HG02610 (cell line): Measurements from ENCODE around the gene ATP11A.
"Not testable (repeated sequence)": the region's sequence is repeated elsewhere in the genome, so short reads cannot be mapped to it uniquely, and the experiment has no call there.

Experiments used
- ATAC-seq: cut with Tn5 transposase; IDR thresholded peaks from one replicate; pipeline ENCODE4 v1.9.1; 2021; ENCODE audit warnings: mild to moderate bottlenecking, moderate library complexity; ENCODE audit not compliant: unreplicated experiment

Gene ATP11A

DNA sequence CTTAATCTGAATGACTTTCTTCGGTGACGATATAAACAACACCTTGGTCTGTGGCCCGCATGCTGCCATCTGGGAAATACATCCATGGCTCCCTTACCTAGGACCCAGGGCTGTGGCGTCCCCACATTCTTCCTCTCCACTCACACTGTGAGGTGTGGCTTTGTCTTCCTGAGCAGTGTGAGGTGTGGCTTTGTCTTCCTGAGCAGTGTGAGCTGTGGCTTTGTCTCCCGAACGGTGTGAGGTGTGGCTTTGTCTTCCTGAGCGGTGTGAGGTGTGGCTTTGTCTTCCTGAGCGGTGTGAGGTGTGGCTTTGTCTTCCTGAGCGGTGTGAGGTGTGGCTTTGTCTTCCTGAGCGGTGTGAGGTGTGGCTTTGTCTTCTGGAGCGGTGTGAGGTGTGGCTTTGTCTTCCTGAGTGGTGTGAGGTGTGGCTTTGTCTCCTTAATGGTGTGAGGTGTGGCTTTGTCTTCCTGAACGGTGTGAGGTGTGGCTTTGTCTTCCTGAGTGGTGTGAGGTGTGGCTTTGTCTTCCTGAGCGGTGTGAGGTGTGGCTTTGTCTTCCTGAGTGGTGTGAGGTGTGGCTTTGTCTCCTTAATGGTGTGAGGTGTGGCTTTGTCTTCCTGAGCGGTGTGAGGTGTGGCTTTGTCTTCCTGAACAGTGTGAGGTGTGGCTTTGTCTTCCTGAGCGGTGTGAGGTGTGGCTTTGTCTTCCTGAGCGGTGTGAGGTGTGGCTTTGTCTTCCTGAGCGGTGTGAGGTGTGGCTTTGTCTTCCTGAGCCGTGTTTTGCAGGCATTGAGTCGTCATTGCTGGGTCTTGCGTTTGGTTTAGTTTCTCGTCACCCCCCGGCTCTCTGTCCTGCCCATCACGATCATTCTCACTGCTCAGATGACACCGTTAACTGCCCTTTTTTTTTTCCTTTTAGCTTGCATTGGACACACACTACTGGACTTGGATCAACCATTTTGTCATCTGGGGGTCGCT lies 183.1 kb downstream of the ATP11A start:
- peak; percentile 29 for ATAC-seq

DNA sequence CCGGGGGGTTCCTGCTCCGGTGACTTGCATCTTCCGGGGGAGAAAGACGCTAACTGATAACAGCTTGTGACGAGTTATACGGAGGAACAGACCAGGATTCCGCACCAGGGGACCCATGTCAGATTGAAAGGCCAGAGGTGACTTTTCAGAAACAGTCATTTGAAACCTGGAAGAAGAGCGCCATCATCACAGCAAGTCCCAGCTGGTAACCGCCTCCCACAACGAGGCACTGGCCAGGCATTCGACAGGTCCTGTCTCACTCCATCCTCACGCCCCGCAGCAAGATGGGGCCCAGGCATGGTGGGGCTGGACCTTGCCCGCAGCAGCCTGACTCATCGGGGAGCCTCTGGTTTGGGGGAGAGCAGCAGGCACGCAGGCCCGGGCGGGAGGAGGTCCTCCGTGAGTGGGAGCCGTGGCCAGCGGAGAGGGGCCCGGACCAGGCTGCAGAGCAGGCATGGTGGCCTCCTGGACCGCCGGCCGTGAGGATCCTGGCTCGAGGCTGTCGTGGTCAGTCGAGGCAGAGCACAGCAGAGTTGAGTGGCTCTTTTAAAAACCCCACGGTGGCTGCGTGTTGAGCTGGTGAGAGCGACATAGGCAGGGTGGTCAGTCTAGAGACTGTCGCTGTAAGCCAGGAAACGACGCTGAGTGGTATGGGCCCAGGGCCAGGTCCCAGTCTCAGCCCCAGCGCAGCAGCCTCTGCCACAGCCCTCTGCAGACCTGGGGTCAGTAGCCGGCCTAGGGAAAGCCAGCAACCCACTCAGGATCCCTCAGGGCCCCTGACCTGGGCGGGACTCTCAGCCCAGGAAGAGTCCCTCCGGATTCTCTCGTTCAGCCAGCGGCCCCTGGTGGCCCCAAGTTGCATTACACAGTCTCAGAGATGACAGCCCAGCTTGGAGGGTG lies 184.3 kb downstream of the ATP11A start:
- ATAC-seq, result peak; percentile 79

DNA sequence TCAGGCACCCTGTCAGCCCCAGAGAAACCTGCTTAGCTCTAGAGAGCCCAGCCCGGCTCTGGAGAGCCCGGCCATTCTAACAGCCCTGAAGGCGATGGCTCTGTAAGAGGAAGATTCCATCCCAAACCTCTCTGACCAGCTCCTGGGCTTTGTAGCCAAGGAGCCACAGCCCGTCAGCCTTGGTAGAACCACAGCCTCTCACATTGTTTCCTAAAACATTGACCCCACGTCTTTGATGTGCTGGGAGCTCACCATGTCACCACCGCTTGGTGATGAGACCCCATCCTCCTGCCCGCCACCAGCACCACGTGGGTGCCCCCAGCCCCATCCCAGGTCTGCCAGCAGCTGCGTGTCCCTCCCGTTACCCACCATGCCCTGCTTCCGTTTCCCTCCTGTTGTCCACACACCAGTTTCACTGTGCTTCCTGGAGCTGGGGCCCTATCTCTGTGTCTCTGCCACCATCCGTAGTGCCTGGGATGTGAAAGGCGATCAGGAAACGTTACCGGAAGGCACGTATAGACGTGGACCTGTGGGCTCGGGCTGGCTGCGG lies 185.0 kb downstream of the ATP11A start:
- ATAC-seq, result no peak

DNA sequence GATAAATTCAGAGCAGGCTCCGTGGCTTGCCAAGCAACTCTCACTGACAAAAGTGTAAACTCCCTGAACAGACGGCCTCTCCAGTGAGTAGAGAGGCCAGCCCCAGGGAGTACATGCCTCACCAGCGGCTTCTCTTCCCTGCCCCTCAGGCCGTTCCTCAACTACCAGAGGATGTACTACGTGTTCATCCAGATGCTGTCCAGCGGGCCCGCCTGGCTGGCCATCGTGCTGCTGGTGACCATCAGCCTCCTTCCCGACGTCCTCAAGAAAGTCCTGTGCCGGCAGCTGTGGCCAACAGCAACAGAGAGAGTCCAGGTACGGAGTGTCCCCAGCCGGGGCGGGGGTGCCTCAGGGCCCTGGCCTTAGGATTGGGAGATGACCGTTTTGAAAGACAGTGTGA lies 185.8 kb downstream of the ATP11A start:
- no peak for ATAC-seq

DNA sequence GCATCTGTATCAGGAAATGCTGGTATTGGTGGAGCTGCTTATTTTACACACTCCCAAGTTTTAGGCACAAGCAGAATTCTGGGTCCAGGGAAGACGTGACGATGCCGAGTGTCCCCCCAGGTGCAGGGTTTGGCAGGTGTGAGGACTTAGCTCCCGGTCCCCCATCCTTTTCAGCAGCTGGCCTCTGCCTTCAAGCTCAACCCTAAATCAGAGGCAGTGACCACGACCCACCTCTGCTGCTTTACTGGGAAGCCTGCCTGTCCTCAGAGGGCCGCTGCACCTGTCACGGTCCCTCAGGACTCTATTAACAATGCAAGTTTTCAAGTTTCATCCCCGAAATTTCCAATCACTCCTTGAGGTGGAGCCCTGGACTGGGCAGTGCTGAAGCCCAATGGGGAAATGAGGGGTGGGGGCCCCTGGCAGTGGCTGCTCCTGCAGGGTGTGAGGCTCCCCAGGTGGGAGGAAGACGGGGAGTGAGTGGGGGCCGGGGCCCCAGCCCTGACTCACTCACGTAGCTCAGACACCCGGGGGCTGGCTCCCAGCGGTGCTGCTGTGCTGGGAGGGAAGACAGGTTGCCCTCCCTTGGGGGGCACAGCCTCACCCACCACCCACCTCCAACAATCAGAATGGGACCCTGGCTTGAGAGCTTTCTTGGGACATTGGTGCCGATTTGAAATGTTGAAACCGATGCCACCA lies 186.6 kb downstream of the ATP11A start:
- no peak for ATAC-seq

DNA sequence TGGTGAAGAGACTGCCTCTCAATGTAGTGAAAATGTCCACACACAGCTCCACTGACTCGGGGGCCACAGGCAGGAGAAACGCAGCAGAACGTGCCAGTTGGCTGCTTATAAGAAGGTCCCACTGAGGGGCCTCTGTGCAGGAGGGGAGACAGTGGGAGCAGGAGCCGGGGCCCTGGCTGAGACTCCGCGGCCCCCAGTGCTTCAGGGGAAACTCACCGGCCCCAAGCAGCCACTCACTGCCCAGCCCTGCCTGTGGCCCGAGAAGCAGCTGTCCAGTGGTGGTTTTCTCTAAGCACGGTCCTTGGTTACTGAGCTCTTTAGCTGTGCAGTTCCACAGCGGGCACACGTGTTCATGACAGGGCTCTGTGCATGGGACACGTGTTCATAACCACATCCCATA lies 187.2 kb downstream of the ATP11A start:
- ATAC-seq, result no peak

DNA sequence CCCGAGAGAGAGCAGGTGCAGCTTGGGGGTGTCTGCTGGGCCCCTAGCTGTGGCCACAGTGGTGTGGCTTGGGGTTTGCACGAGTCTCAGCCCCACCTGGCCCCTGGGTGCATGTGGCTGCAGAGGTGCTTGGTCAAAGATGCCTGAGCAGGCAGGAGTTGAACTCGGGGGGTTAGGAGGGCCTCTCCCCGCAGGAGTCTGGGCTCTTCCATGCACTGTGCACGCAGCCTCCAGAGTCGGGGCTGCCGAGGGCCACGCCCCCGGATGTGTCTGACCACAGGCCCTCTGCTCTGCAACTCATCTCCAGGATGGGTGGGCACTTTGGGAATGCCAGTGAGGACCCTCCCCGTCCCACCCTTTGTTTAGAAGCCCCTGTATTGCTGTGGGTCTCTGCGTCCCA lies 187.7 kb downstream of the ATP11A start:
- ATAC-seq, result no peak

DNA sequence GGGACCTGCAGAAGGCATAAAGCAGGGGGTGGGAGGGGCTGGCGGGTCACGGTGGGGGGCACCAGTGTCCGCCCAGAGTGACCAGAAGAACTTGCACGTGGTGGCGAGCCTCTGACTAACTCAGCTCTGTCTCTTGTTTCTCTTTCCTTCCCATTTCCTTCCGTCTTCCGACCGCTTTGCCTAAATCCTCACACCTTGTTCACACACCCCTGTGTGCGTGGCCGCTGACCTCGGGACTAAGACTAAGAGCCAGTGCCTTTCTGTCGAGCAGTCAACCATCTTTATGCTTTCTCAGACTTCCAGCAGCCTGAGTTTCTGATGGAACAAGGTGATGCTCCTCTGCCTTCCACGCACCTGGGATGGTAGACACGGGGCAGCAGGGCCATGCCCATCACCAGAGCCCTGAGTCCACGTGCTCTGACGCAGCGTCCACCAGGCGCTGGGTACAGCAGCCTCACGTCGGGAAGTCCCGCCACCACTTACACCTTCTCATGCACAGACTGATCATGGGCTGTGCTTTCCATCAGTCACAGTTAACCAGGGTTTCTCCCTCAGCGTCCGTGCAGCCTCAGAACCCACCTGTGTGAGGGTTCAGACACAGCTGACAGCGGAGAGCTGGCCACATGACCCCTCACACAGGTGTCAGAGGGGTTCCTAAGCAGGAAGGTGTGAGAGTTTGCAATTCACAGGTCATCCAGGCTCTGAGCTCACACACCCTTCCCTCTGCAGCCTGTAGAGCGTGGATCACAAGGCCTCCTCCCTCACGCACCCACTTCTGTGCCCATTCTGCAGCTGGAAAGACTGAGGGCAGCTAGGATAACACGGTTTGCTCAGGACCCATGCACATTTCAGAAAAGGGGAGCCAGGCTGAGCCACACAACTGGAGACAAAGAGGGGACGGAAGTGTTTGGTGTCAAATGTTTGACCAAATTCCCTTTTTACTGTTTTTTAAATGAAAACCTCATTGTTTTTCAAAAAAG lies 188.4 kb downstream of the ATP11A start:
- no peak for ATAC-seq

DNA sequence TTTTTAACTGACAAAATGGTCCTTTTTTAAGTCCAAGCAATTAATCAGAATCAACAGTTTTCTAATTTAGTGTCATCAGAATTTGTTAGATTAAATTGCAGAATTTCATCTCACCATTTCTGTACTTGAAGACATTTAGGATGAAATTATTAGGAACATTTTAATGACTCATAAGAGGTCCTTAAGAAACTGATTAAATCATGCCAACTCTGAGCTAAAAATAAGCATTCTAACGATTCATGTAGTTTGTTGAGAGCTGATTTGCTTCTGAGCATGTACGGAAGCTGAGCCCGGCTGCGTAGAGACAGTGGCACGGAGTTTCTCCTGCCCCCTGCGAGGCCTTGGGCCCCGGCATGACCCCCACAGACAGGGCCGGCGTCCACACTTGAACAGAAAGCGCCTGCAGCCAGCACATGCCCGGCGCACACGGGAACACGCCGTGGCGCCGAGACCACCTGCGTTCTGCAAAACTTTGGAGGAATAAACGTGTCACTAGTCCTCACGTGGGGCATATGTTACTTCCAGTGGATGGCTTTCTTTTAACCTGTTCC lies 189.5 kb downstream of the ATP11A start:
- no peak for ATAC-seq

DNA sequence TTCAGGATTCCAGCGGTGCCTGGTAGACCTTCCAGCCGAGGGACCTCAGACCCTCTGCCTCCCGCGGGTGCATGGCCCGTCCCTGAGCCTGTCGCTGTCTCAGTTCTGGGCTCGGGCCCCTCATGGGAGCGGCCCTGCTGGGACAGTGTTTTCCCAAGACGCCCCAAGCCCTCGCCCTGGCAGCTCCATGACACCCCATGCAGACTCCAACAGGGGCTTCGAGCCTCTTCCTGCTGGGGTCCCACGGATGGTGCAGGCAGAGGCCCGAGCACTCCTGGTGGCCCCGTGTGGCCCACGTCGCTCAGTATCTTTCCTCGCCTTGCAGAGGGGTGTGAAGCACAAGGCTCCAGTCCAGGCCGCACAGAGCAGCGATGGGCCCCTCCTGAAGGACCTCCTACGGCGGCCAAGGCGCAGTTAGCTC lies 190.4 kb downstream of the ATP11A start:
- ATAC-seq, result no peak

DNA sequence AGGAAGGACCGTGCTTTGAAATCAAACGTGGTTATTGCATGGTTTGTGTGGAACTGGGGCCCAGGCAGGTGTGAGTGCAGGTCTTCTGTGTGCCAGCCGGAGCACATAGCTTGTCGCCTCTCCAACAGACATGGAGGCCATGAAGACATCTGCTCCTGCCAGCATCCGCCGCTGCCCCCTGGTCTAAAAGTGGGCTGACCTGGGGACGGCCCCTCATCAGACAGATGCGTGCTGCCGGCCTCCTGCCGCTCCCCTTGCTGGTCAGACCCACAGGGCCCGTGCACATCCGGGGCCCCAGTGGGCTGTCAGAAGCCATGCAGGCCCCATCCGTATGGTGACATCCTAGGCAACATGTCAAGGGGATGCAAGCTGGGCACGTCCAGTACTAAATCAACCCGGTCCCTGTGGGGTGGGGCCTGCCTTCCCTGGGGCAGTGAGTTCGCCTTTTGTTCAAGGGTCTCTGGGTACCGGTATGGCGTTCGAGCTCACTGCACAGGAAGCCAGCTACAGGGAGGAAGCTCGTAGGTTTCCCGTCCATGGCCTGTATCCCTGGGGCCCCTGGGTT lies 191.2 kb downstream of the ATP11A start:
- no peak for ATAC-seq

DNA sequence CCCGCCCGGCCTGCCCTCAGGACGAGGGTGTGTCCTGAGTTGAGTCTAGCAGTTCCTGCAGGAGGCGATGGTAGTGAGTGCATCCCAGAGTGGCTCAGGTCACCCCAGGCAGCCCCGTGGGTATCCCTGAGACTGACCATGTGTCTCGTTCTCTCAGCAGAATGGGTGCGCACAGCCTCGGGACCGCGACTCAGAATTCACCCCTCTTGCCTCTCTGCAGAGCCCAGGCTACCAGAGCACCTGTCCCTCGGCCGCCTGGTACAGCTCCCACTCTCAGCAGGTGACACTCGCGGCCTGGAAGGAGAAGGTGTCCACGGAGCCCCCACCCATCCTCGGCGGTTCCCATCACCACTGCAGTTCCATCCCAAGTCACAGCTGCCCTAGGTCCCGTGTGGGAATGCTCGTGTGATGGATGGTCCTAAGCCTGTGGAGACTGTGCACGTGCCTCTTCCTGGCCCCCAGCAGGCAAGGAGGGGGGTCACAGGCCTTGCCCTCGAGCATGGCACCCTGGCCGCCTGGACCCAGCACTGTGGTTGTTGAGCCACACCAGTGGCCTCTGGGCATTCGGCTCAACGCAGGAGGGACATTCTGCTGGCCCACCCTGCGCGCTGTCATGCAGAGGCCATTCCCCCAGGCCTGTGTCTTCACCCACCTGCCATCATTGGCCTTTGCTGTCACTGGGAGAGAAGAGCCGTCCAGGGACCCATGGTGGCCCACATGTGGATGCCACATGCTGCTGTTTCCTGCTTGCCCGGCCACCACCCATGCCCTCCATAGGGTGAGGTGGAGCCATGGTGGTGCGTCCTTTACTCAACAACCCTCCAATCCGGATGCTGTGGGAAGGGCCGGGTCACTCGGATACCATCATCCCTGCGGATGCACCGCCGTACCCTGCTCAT lies 192.1 kb downstream of the ATP11A start:
- ATAC-seq, result no peak

DNA sequence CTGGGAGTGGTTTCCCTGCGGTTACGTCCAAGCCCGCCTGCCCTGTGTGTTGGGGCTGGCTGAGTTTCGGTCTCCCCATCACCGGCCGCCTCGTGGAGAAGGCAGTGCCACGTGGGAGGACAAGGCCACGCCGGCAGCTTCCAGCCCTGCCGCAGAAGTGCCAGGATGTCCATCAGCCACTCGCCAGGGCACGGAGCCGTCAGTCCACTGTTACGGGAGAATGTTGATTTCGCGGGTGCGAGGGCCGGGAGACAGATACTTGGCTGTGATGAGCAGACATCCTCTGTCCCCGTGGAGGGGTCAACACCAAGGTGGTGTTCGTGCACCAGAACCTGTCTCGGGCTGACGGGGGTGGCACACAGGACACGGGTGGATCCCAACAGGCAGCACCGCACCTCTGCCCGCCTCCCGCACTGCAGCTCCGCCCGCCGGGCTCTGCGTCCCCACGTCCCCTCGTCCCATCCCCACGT lies 192.8 kb downstream of the ATP11A start:
- no peak for ATAC-seq

DNA sequence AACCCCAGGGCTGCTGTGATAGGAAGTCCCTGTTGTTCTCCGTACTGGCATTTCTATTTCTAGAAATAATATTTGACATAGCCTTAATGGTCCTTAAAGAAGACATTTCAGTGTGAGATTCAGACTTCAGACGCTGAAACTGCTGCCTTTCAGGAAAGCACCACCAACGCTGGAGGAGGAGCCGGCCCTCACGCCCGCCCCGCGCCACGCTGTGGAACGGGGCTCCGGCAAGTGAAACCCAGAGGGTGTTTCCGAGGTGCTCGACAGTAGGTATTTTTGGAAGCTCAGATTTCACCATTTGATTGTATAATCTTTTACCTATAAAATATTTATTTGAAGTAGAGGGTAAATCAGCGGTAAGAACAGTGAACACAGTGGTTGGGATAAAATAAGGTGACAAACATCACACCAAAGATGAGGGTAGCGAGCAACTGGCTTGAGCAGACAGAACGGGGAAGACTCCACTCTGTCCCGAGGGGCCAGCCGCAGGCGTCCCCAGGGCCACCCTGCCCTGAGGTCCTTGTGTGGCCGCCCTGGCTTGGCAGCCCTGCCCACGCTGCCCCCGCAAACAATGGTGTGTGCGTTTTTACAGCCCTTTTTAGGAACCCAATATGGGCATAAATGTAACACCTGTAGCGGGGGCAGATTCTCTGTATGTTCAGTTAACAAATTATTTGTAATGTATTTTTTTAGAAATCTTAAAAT lies 193.6 kb downstream of the ATP11A start:
- no peak for ATAC-seq

DNA sequence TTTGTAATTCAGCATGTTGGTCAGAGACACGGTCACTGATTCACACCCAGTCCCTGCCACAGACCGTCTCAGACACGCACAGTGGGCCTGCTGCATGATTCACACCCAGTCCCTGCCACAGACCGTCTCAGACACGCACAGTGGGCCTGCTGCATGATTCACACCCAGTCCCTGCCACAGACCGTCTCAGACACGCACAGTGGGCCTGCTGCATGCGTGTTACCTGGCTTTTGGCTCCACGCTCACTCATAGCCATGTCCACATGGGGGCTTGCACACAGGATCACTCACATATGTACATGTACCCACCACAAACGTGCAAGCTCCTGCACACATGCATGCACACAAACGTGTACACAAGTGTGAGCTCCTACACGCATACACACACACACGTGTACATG lies 194.9 kb downstream of the ATP11A start:
- ATAC-seq, result not testable (repeated sequence)

DNA sequence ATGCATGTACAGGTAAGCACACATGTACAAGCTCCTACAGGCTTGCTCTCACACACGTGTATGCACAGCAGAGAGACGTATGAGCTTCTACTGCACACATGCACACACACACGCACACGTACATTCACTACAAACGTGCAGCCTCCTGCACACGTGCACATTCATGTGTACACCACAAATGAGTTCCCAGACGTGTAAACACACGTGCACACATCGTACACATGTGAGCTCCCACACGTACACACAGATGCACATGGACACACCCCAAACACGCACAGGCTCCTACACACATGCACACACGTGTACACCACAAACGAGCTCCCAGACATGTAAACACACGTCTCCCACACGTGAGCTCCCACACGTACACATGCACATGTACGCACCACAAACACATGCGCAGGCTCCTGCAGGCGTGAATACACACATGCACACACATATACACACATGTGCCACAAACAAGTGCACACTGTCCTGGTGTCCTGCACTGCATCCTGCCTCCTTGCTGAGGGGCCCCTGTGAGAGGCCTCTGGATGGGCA lies 195.5 kb downstream of the ATP11A start:
- ATAC-seq, result no peak

DNA sequence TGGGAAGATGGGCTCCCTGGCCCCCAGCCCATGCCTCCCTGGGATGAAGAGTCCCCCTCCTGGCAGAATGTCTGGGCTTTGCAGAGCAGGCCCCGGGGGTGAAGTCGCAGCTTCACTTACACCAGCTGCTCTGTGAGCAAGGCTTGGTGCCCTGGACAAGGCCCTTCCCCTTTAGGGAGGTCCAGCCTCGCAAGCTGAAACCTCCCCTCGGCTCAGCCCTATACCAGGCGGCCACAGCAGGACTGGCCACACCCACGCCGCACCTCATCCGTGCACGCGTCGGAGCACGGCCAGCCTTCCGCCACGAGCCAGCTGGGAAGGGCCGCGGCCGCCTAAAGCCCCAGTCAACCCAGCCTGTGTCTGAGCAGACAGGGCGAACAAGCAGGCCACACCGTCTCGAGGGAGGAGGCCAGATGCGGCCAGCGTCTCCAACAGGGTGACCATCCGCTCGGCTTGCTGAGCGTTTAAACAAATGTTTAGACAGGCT lies 196.0 kb downstream of the ATP11A start:
- no peak for ATAC-seq
